Erythroblast (primary cell): ENCODE results near the gene SLC5A3.

Experiments used
- DNase-seq, 2 experiments: peaks; one replicate each; lab custom pipeline; 2025; lab: John Stamatoyannopoulos, UW
- GATA1 ChIP-seq: IDR thresholded peaks from 2 replicates; pipeline ENCODE4 v1.6.1; 2011; ENCODE audit warnings: low read depth, mild to moderate bottlenecking, control low read depth, low read length, moderate library complexity
- POLR2A ChIP-seq: IDR thresholded peaks from 2 replicates; pipeline ENCODE4 v1.6.1; 2011; ENCODE audit warnings: mild to moderate bottlenecking, low read length

SLC5A3 gene

GRCh38 chr21:34073032-34073748 is at the start of gene SLC5A3, which contains the start of gene MRPS6:
TSS of gene SLC5A3 (plus strand) at chr21:34073578. CDS start at chr21:34095199, 21,621 bp downstream.
TSS of gene MRPS6 (plus strand) at chr21:34073578. CDS start at chr21:34073701, 123 bp downstream.
- TF ChIP-seq GATA1 = no peak
- peak; percentile 23 for TF ChIP-seq POLR2A
- DNase-seq = peak; percentile 87 to 90

GRCh38 chr21:34023691-34024373 is 49.5 kb upstream of the SLC5A3 start:
- DNase-seq = no peak
- TF ChIP-seq GATA1 (no peak), POLR2A (no peak)

GRCh38 chr21:34024374-34024693 is 49.0 kb upstream of the SLC5A3 start:
- no peak for TF ChIP-seq GATA1
- TF ChIP-seq POLR2A = no peak
- no peak for DNase-seq

GRCh38 chr21:34027721-34028461 is 45.5 kb upstream of the SLC5A3 start:
- DNase-seq = no peak
- TF ChIP-seq POLR2A (no peak), GATA1 (no peak)

- TF ChIP-seq POLR2A (no peak), GATA1 (no peak)
- DNase-seq = peak; percentile 35 to 56
These were observed 43.4 kb upstream of the SLC5A3 start for GRCh38 chr21:34029743-34030528.

- TF ChIP-seq POLR2A (no peak), GATA1 (no peak)
- no peak for DNase-seq
These were observed 41.5 kb upstream of the SLC5A3 start for GRCh38 chr21:34031835-34032370.

- TF ChIP-seq GATA1 (no peak), POLR2A (no peak)
- DNase-seq = no peak
These were observed 38.9 kb upstream of the SLC5A3 start for GRCh38 chr21:34034369-34035014.

GRCh38 chr21:34035619-34036354 is 37.6 kb upstream of the SLC5A3 start:
- no peak for DNase-seq
- no peak for TF ChIP-seq POLR2A
- TF ChIP-seq GATA1 = no peak

GRCh38 chr21:34037009-34037795 is 36.2 kb upstream of the SLC5A3 start:
- DNase-seq = no peak

GRCh38 chr21:34039678-34040382 is 33.5 kb upstream of the SLC5A3 start:
- DNase-seq = no peak
- TF ChIP-seq GATA1 (no peak), POLR2A (no peak)

More at GRCh38 chr21:34037009-34037795, 36.2 kb upstream of the SLC5A3 start:
- TF ChIP-seq GATA1 (no peak), POLR2A (no peak)

- no peak for DNase-seq
- TF ChIP-seq GATA1 = no peak
- no peak for TF ChIP-seq POLR2A
These were observed 30.6 kb upstream of the SLC5A3 start for GRCh38 chr21:34042735-34043134.
